ENCODE data around the gene CMC2.

Gene CMC2

DNA sequence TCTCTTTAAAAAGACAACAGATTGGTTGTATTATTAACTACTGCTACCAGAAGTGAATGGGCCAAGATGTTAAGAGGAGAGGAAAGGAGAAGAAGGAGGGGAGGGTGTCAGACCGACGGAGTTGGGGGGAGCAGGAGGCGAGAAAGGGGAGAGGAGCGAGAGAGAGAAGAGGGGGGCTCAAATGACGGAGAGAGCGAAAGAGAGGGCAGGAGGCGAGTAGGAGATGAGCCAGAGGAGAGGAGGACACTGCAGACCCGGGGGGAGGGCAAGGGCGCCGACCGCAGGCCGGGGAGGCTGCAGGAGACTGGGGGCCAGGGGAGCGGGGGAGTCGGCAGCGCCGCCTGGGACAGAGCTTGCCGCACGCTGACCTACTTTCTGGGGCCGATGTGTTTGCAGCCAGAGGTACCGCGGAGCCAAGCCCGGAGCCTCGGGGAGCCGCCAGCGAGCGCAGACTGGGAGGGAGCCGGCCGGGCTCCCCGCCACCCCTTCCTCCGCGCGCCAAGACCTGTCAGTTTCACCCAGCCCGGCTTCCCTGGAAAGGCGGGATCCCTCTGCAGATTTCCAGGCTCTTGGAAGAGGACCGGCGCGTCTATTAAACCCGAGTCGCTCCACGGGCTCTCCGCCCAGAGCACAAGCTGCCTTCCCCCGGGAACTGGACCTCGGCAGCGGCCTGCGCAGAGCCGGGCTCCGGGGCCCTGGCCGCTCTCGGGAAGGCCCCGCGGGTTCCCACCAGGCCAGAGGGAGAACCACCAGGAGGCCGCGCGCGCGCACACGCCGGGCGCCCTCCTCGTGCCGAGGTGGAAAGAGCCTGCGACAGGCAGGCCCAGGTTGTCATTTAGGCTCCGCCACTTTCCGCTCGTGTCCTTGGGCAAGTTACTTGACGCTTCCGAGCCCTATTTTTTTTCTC is 74.6 kb downstream of the CMC2 start (continued):
- TF ChIP-seq, protein P1, sequence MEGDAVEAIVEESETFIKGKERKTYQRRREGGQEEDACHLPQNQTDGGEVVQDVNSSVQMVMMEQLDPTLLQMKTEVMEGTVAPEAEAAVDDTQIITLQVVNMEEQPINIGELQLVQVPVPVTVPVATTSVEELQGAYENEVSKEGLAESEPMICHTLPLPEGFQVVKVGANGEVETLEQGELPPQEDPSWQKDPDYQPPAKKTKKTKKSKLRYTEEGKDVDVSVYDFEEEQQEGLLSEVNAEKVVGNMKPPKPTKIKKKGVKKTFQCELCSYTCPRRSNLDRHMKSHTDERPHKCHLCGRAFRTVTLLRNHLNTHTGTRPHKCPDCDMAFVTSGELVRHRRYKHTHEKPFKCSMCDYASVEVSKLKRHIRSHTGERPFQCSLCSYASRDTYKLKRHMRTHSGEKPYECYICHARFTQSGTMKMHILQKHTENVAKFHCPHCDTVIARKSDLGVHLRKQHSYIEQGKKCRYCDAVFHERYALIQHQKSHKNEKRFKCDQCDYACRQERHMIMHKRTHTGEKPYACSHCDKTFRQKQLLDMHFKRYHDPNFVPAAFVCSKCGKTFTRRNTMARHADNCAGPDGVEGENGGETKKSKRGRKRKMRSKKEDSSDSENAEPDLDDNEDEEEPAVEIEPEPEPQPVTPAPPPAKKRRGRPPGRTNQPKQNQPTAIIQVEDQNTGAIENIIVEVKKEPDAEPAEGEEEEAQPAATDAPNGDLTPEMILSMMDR (tag by site-specific recombination; IDR thresholded peaks at IDR 0.05): 0 out of 2 replicates have a peak, but pooled peaks have one; percentile 56
- TF ChIP-seq, protein P2, sequence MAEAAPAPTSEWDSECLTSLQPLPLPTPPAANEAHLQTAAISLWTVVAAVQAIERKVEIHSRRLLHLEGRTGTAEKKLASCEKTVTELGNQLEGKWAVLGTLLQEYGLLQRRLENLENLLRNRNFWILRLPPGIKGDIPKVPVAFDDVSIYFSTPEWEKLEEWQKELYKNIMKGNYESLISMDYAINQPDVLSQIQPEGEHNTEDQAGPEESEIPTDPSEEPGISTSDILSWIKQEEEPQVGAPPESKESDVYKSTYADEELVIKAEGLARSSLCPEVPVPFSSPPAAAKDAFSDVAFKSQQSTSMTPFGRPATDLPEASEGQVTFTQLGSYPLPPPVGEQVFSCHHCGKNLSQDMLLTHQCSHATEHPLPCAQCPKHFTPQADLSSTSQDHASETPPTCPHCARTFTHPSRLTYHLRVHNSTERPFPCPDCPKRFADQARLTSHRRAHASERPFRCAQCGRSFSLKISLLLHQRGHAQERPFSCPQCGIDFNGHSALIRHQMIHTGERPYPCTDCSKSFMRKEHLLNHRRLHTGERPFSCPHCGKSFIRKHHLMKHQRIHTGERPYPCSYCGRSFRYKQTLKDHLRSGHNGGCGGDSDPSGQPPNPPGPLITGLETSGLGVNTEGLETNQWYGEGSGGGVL (tag by site-specific recombination; IDR thresholded peaks at IDR 0.05): peak; percentile 96
- TF ChIP-seq ZFP3 (tag by site-specific recombination; IDR thresholded peaks at IDR 0.05; ENCODE audit: low read depth) (no peak), ZNF341 (tag by site-specific recombination; IDR thresholded peaks at IDR 0.05; ENCODE audit: low read depth) (0 out of 2 replicates have a peak, but pooled peaks have one; percentile 7)
- TF ChIP-seq, protein P3, sequence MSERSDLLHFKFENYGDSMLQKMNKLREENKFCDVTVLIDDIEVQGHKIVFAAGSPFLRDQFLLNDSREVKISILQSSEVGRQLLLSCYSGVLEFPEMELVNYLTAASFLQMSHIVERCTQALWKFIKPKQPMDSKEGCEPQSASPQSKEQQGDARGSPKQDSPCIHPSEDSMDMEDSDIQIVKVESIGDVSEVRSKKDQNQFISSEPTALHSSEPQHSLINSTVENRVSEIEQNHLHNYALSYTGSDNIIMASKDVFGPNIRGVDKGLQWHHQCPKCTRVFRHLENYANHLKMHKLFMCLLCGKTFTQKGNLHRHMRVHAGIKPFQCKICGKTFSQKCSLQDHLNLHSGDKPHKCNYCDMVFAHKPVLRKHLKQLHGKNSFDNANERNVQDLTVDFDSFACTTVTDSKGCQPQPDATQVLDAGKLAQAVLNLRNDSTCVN (tag by site-specific recombination; optimal IDR thresholded peaks at IDR 0.05): peak; percentile 60

DNA sequence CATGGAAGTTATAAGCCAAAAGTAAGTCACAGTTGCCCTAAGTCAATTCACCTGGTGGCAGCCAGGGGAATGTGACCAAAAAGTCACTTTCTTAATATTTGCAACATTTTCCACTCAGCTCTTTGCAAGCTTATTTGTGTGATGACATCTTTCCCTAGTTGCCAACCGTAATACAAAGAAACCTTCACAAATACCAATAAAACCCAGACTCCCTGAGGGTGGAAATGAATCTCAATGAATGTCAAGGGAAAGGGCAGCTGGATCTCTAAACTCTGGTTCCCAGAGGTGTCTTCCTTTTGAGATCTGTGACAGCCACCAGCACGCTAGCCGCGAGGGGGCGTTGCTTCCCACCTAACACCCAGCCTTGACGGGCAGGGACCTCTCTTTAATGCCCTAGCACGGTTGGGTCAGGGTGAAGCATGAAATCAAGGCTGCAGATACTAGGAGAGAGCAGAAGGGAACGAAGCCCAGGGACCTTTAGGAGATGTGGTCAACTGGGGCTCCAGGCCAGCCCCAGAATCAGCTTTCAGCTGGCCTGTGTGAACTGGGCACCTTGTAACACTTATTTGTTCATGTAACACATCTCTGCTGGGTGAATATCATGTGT is 82.2 kb downstream of the CMC2 start:
- H3K27ac ChIP-seq (ENCODE audit: extremely low read depth, low read depth, low read length): no peak overlapping the region
- no peak for TF ChIP-seq OVOL3 (tag by site-specific recombination; IDR thresholded peaks at IDR 0.05)
- TF ChIP-seq, protein P1 (tag by site-specific recombination; IDR thresholded peaks at IDR 0.05): peak; percentile 73
- peak; percentile 71; the same call in 1 of the 2 replicates for TF ChIP-seq ZNF561 (tag by site-specific recombination; IDR thresholded peaks at IDR 0.05; ENCODE audit: borderline replicate concordance)
- 0 out of 2 replicates have a peak, but pooled peaks have one; percentile 47 for TF ChIP-seq ZSCAN30 (tag by site-specific recombination; IDR thresholded peaks at IDR 0.05)
- TF ChIP-seq MYNN (tag by site-specific recombination; IDR thresholded peaks at IDR 0.05; ENCODE audit: borderline replicate concordance): no peak
- 0 out of 2 replicates have a peak, but pooled peaks have one; percentile 27 for TF ChIP-seq ZNF335 (tag by site-specific recombination; conservative IDR thresholded peaks at IDR 0.05)
- TF ChIP-seq, protein P4, sequence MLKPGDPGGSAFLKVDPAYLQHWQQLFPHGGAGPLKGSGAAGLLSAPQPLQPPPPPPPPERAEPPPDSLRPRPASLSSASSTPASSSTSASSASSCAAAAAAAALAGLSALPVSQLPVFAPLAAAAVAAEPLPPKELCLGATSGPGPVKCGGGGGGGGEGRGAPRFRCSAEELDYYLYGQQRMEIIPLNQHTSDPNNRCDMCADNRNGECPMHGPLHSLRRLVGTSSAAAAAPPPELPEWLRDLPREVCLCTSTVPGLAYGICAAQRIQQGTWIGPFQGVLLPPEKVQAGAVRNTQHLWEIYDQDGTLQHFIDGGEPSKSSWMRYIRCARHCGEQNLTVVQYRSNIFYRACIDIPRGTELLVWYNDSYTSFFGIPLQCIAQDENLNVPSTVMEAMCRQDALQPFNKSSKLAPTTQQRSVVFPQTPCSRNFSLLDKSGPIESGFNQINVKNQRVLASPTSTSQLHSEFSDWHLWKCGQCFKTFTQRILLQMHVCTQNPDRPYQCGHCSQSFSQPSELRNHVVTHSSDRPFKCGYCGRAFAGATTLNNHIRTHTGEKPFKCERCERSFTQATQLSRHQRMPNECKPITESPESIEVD (tag by site-specific recombination; IDR thresholded peaks at IDR 0.05): peak; percentile 48; the same call in 1 of the 2 replicates
- TF ChIP-seq ZNF843 (tag by site-specific recombination; IDR thresholded peaks at IDR 0.05): peak; percentile 59; the same call in 1 of the 2 replicates
- TF ChIP-seq ZBTB48 (tag by site-specific recombination; IDR thresholded peaks at IDR 0.05): peak; percentile 63; the same call in 1 of the 2 replicates
- TF ChIP-seq PRDM1 (tag by site-specific recombination; IDR thresholded peaks at IDR 0.05): 0 out of 2 replicates have a peak, but pooled peaks have one; percentile 11
- peak; percentile 74 for TF ChIP-seq ZNF654 (tag by site-specific recombination; IDR thresholded peaks at IDR 0.05; ENCODE audit: low read depth)
- TF ChIP-seq BCL11B (tag by site-specific recombination; IDR thresholded peaks at IDR 0.05; ENCODE audit: low read depth): no peak
- TF ChIP-seq, protein P5, sequence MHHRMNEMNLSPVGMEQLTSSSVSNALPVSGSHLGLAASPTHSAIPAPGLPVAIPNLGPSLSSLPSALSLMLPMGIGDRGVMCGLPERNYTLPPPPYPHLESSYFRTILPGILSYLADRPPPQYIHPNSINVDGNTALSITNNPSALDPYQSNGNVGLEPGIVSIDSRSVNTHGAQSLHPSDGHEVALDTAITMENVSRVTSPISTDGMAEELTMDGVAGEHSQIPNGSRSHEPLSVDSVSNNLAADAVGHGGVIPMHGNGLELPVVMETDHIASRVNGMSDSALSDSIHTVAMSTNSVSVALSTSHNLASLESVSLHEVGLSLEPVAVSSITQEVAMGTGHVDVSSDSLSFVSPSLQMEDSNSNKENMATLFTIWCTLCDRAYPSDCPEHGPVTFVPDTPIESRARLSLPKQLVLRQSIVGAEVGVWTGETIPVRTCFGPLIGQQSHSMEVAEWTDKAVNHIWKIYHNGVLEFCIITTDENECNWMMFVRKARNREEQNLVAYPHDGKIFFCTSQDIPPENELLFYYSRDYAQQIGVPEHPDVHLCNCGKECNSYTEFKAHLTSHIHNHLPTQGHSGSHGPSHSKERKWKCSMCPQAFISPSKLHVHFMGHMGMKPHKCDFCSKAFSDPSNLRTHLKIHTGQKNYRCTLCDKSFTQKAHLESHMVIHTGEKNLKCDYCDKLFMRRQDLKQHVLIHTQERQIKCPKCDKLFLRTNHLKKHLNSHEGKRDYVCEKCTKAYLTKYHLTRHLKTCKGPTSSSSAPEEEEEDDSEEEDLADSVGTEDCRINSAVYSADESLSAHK (tag by site-specific recombination; IDR thresholded peaks at IDR 0.05): 0 out of 2 replicates have a peak, but pooled peaks have one; percentile 54
- TF ChIP-seq ZBTB20 (tag by site-specific recombination; IDR thresholded peaks at IDR 0.05): 0 out of 2 replicates have a peak, but pooled peaks have one; percentile 39
- TF ChIP-seq ZNF747 (tag by site-specific recombination; IDR thresholded peaks at IDR 0.05): no peak
- no peaks in the 10 kb centered on the region for H3K36me3 ChIP-seq (ENCODE audit: control insufficient read depth in 2 of 2, insufficient read depth in 1 of 2, low read length in 2 of 2)
- H3K9me3 ChIP-seq (ENCODE audit: control insufficient read depth, insufficient read depth, low read depth, low read length): no peaks in the 10 kb centered on the region
- ChIA-PET CTCF (interaction anchor here (0.6 to 2.6 kb wide), 32 partner anchors 9 to 1774 kb away, joined by 3 to 13 read pairs (median 3); partner anchors contain the start of gene ATMIN), POLR2A (interaction anchor here (1.6 kb wide), 1 partner anchor 99 kb away, joined by 3 read pairs; no protein-coding TSS in a partner anchor)
- no peak overlapping the region for H3K4me3 ChIP-seq (ENCODE audit: low read depth, low read length)
- H3K4me1 ChIP-seq (ENCODE audit: control insufficient read depth, insufficient read depth, low read length): no peaks in the 10 kb centered on the region
